HCT116 (cell line): Measurements from ENCODE around the gene DKK1. TPM values are rescaled to one million over a fixed set of nuclear protein-coding genes. Genes with fewer than 3 reads are reported as not detected.

Experiments
- ATAC-seq: fragments of 200-7000 bp; cut with Tn5 transposase; 2 replicates; pipeline ENCODE4 v1.9.1; 2020; ENCODE audit warnings: mild to moderate bottlenecking, moderate library complexity
- BruUV-seq: library from RNA; stranded (reverse); fragments of 400-500 nt; replicated peaks from 2 replicates; lab custom pipeline; 2021; lab: Mats Ljungman, UMichigan
- CTCF ChIA-PET: fragments of 300-600 bp; sonication (Branson Sonifier 250); formaldehyde crosslinking; loops from one replicate; lab custom pipeline; 2021; ENCODE audit warnings: antibody characterized with exemption; lab: Charles Lee
- POLR2A ChIA-PET: fragments of 300-600, 350-600 bp; sonication (Branson Sonifier 250); formaldehyde crosslinking; loops from one replicate; lab custom pipeline; 2021; ENCODE audit warnings: antibody characterized with exemption; lab: Charles Lee
- RAD21 ChIA-PET, 2 experiments: fragments of 300-600 bp; sonication (Branson Sonifier 250); formaldehyde crosslinking; loops; one replicate each; lab custom pipeline; 2023; ENCODE audit warnings: low total read pairs in 2 of 2; ENCODE audit not compliant: uncharacterized antibody in 2 of 2, unreplicated experiment in 2 of 2, low non-redundant PET in 1 of 2; lab: Charles Lee
- DNase-seq: peaks from one replicate; pipeline ENCODE4 v3.0.0-alpha.2; 2010; ENCODE audit warnings: low read depth, low spot score
- H2AFZ ChIP-seq: fragments of 200-600 bp; shearing (Covaris generic), sonication (generic); 2 replicates; pipeline ENCODE4 v1.6.1; 2017; ENCODE audit warnings: low read depth, mixed run types, mixed read lengths, antibody characterized with exemption, low read length; ENCODE audit not compliant: poor library complexity, severe bottlenecking
- H3K27ac ChIP-seq: 2 replicates; pipeline ENCODE4 v1.5.1; 2012; ENCODE audit warnings: low read depth, low read length
- H3K27me3 ChIP-seq: fragments of 200-600 bp; sonication (generic); 2 replicates; pipeline ENCODE4 v1.6.1; 2016; ENCODE audit warnings: mixed run types, low read length, mixed read lengths; ENCODE audit not compliant: insufficient read depth
- H3K36me3 ChIP-seq, 2 experiments: fragments of 200-500 bp in 1 of 2; fragments of 200-600 bp in 1 of 2; sonication (Bioruptor generic) in 1 of 2; sonication (generic) in 1 of 2; 2 replicates each; pipeline versions ENCODE4 v1.5.1 to v1.6.1; 2014 to 2016; ENCODE audit warnings: low read length in 2 of 2, inconsistent platforms in 1 of 2, mixed read lengths in 1 of 2, mixed run types in 1 of 2; ENCODE audit not compliant: insufficient read depth in 2 of 2, control insufficient read depth in 1 of 2
- H3K4me1 ChIP-seq, 2 experiments: fragments of 200-600 bp in 1 of 2; sonication (generic) in 1 of 2; 2 replicates each; pipeline versions ENCODE4 v1.5.1 to v1.6.1; 2012 to 2017; ENCODE audit warnings: low read length in 2 of 2, inconsistent platforms in 1 of 2, mild to moderate bottlenecking in 1 of 2, mixed read lengths in 1 of 2, mixed run types in 1 of 2, moderate library complexity in 1 of 2; ENCODE audit not compliant: insufficient read depth in 2 of 2, control insufficient read depth in 1 of 2
- H3K4me2 ChIP-seq: fragments of 200-600 bp; sonication (generic); 2 replicates; pipeline ENCODE4 v1.6.1; 2017; ENCODE audit warnings: mixed run types, low read length, mixed read lengths
- H3K4me3 ChIP-seq, 2 experiments: fragments of 200-600 bp in 1 of 2; sonication (generic) in 1 of 2; replicated peaks in 1 of 2; 2 replicates each; pipeline ENCODE4 v1.5.1; 2011 to 2016; ENCODE audit warnings: low read length in 2 of 2, control low read depth in 1 of 2, low read depth in 1 of 2, mild to moderate bottlenecking in 1 of 2, mixed read lengths in 1 of 2, mixed run types in 1 of 2
- H3K79me2 ChIP-seq: fragments of 200-600 bp; sonication (generic); 2 replicates; pipeline ENCODE4 v1.6.1; 2017; ENCODE audit warnings: mild to moderate bottlenecking, mixed run types, low read length, moderate library complexity, mixed read lengths; ENCODE audit not compliant: insufficient read depth
- H3K9ac ChIP-seq: fragments of 200-600 bp; sonication (generic); 2 replicates; pipeline ENCODE4 v1.6.1; 2016; ENCODE audit warnings: low read length, mixed read lengths
- H3K9me2 ChIP-seq: fragments of 200-600 bp; sonication (generic), shearing (Covaris generic); 2 replicates; pipeline ENCODE4 v1.6.1; 2017; ENCODE audit warnings: mixed run types, mild to moderate bottlenecking, moderate library complexity; ENCODE audit not compliant: insufficient read depth
- H3K9me3 ChIP-seq, 2 experiments: fragments of 200-500 bp in 1 of 2; fragments of 200-600 bp in 1 of 2; sonication (Bioruptor generic) in 1 of 2; sonication (generic) in 1 of 2; 2 replicates each; pipeline ENCODE4 v1.6.1; 2014 to 2017; ENCODE audit warnings: low read length in 2 of 2, mixed read lengths in 2 of 2, inconsistent platforms in 1 of 2, low read depth in 1 of 2, mild to moderate bottlenecking in 1 of 2, mixed run types in 1 of 2, moderate library complexity in 1 of 2; ENCODE audit not compliant: control insufficient read depth in 1 of 2, insufficient read depth in 1 of 2
- H4K20me1 ChIP-seq: fragments of 200-600 bp; sonication (generic), shearing (Covaris generic); 2 replicates; pipeline ENCODE4 v1.6.1; 2017; ENCODE audit warnings: mixed run types, mild to moderate bottlenecking, moderate library complexity; ENCODE audit not compliant: insufficient read depth
- CBX3 ChIP-seq: IDR thresholded peaks from 2 replicates; pipeline ENCODE4 v1.6.1; 2012; ENCODE audit warnings: low read depth
- CEBPB ChIP-seq: IDR thresholded peaks from 2 replicates; pipeline ENCODE4 v1.6.1; 2012; ENCODE audit warnings: low read depth
- EGR1 ChIP-seq: IDR thresholded peaks from 2 replicates; pipeline ENCODE4 v1.6.1; 2012; ENCODE audit warnings: low read depth
- ELF1 ChIP-seq: IDR thresholded peaks from 2 replicates; pipeline ENCODE4 v1.6.1; 2012; ENCODE audit warnings: low read depth, borderline replicate concordance
- EZH2 ChIP-seq: fragments of 200-600 bp; sonication (generic); IDR thresholded peaks from 2 replicates; pipeline ENCODE4 v1.6.1; 2017; ENCODE audit warnings: antibody characterized with exemption, mixed run types
- EZH2phosphoT487 ChIP-seq: fragments of 200-600 bp; IDR thresholded peaks from 2 replicates; pipeline ENCODE4 v1.6.1; 2018; ENCODE audit warnings: antibody characterized with exemption, borderline replicate concordance
- FOSL1 ChIP-seq: IDR thresholded peaks from 2 replicates; pipeline ENCODE4 v1.6.1; 2012; ENCODE audit warnings: low read depth
- POLR2AphosphoS5 ChIP-seq: IDR thresholded peaks from 2 replicates; pipeline ENCODE4 v1.6.1; 2011; ENCODE audit warnings: mild to moderate bottlenecking, low read depth, low read length, moderate library complexity
- SIN3A ChIP-seq: IDR thresholded peaks from 2 replicates; pipeline ENCODE4 v1.6.1; 2012; ENCODE audit warnings: low read depth
- SP1 ChIP-seq: IDR thresholded peaks from 2 replicates; pipeline ENCODE4 v1.6.1; 2012; ENCODE audit warnings: low read depth
- TCF7L2 ChIP-seq: IDR thresholded peaks from 2 replicates; pipeline ENCODE4 v1.7.0; 2011; ENCODE audit warnings: borderline replicate concordance, inconsistent platforms; ENCODE audit not compliant: insufficient read depth, insufficient read length; ENCODE audit errors: extremely low read depth
- YY1 ChIP-seq: IDR thresholded peaks from 2 replicates; pipeline ENCODE4 v1.6.1; 2011; ENCODE audit warnings: low read length, low read depth, moderate library complexity, mild to moderate bottlenecking; ENCODE audit not compliant: insufficient replicate concordance; ENCODE audit errors: extremely low read depth
- ZFX ChIP-seq: fragments of 450-650 bp; IDR thresholded peaks from 2 replicates; pipeline ENCODE4 v1.6.1; 2017
- intact Hi-C: fragments of 100-400 bp; cut with micrococcal nuclease; formaldehyde crosslinking; loops from 2 replicates; pipeline ENCODE4 v1.10.0; 2022
- total RNA-seq: library from RNA; stranded (reverse); gene quantifications from one replicate; pipeline ENCODE4 v1.2.1, GENCODE V29; 2021; ENCODE audit not compliant: unreplicated experiment
- TF ChIP-seq, protein P1 (sequence below), 3 experiments: fragments of 200-600 bp in 1 of 3; sonication (generic) in 1 of 3; IDR thresholded peaks in 2 of 3; conservative IDR thresholded peaks in 1 of 3; 2 replicates each; pipeline ENCODE4 v1.5.1; 2012 to 2017; ENCODE audit warnings: low read depth in 2 of 3, low read length in 2 of 3, antibody characterized with exemption in 1 of 3, borderline replicate concordance in 1 of 3, control low read depth in 1 of 3, mild to moderate bottlenecking in 1 of 3, mixed read lengths in 1 of 3, mixed run types in 1 of 3, moderate library complexity in 1 of 3; ENCODE audit not compliant: insufficient read depth in 1 of 3
- TF ChIP-seq, protein P2 (sequence below): IDR thresholded peaks from 2 replicates; pipeline ENCODE4 v1.6.1; 2012
- TF ChIP-seq, protein P3 (sequence below): IDR thresholded peaks from 2 replicates; pipeline ENCODE4 v1.6.1; 2012

The DKK1 gene
- total RNA-seq, 1 experiment from 2014 or later = 315 TPM

DNA sequence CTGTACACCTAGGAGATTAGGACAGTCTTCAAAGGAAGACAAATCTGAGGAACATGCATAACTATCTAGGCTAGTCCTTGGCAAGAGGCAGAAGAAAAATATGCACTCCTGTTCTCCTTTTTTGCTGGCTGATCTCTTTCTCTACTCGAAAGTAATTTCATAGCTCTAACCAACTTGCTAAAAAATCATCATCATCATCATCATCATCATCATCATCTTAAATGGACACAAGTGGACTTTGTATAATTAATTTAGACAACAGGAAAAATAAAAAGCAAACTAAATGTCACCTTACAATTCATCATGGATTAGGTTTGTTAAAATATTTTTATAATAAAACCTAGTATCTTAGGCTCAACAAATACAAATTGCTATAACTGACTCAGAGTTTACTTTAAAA is 47.2 kb upstream of the DKK1 start:
- Histone ChIP-seq H2AFZ (no peak overlapping the region), H3K27ac (no peak overlapping the region), H3K27me3 (no peaks in the 10 kb centered on the region), H3K4me1 (no peaks in the 10 kb centered on the region), H4K20me1 (no peaks in the 10 kb centered on the region), H3K9me3 (no peaks in the 10 kb centered on the region), H3K9ac (no peak overlapping the region), H3K9me2 (no peaks in the 10 kb centered on the region), H3K4me3 (no peak overlapping the region), H3K79me2 (no peaks in the 10 kb centered on the region), H3K4me2 (no peak overlapping the region), H3K36me3 (no peaks in the 10 kb centered on the region)
- DNase-seq = no peak
- BruUV-seq = no TSS peak
- no peak for TF ChIP-seq EZH2phosphoT487
- TF ChIP-seq POLR2AphosphoS5 = no peak
- no peak for TF ChIP-seq CEBPB
- TF ChIP-seq ZFX = no peak
- no peak for TF ChIP-seq SP1
- TF ChIP-seq, protein P1, sequence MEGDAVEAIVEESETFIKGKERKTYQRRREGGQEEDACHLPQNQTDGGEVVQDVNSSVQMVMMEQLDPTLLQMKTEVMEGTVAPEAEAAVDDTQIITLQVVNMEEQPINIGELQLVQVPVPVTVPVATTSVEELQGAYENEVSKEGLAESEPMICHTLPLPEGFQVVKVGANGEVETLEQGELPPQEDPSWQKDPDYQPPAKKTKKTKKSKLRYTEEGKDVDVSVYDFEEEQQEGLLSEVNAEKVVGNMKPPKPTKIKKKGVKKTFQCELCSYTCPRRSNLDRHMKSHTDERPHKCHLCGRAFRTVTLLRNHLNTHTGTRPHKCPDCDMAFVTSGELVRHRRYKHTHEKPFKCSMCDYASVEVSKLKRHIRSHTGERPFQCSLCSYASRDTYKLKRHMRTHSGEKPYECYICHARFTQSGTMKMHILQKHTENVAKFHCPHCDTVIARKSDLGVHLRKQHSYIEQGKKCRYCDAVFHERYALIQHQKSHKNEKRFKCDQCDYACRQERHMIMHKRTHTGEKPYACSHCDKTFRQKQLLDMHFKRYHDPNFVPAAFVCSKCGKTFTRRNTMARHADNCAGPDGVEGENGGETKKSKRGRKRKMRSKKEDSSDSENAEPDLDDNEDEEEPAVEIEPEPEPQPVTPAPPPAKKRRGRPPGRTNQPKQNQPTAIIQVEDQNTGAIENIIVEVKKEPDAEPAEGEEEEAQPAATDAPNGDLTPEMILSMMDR (IDR thresholded peaks at IDR 0.05 in 2 of 3, conservative IDR thresholded peaks at IDR 0.05 in 1 of 3; ENCODE audit: borderline replicate concordance in 1 of 3, insufficient read depth in 1 of 3, low read depth in 2 of 3, low read length in 2 of 3) = no peak
- TF ChIP-seq YY1 = no peak
- intact Hi-C loops = no loop called here
- ChIA-PET CTCF (no interaction called here), POLR2A (no interaction called here), RAD21 (no interaction called here)
- no peak for ATAC-seq

DNA sequence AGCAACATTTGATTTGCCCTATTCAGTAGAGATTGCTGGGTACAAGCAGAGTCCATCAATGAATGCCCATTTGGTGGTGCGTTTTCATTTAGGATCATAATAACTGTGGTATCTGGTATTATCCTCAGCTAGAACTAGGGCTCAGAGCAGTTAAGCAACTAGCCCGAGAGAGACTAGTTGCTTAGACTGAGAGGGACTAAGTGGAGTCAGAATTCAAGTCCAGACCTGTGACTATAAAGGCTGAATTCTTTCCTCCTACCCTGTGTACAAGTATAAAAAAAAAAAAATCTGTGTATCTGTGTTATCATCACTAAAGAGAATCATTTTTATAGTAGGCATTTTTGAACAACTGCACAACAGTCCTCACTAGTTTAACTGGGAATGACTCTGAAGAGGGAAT is 45.3 kb upstream of the DKK1 start:
- H3K79me2 ChIP-seq = no peaks in the 10 kb centered on the region
- no peaks in the 10 kb centered on the region for H3K4me1 ChIP-seq
- H3K9ac ChIP-seq = no peak overlapping the region
- H4K20me1 ChIP-seq = no peaks in the 10 kb centered on the region
- ChIA-PET CTCF (no interaction called here), POLR2A (no interaction called here), RAD21 (no interaction called here)
- H2AFZ ChIP-seq = no peak overlapping the region
- BruUV-seq = no TSS peak
- H3K4me3 ChIP-seq = no peak overlapping the region
- DNase-seq (no peak), ATAC-seq (no peak)
- no peaks in the 10 kb centered on the region for H3K9me2 ChIP-seq
- intact Hi-C loops = no loop called here
- H3K4me2 ChIP-seq = no peak overlapping the region
- no peaks in the 10 kb centered on the region for H3K27me3 ChIP-seq
- H3K9me3 ChIP-seq = no peaks in the 10 kb centered on the region
- no peak for TF ChIP-seq ZFX
- no peak for TF ChIP-seq SIN3A
- TF ChIP-seq CEBPB = no peak
- no peak for TF ChIP-seq CBX3
- TF ChIP-seq FOSL1 = no peak
- no peak for TF ChIP-seq TCF7L2
- TF ChIP-seq EZH2 = no peak
- TF ChIP-seq, protein P2, sequence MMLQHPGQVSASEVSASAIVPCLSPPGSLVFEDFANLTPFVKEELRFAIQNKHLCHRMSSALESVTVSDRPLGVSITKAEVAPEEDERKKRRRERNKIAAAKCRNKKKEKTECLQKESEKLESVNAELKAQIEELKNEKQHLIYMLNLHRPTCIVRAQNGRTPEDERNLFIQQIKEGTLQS = no peak
- TF ChIP-seq EGR1 = no peak
- TF ChIP-seq EZH2phosphoT487 = no peak
- no peak for TF ChIP-seq ELF1
- no peak for TF ChIP-seq SP1
- TF ChIP-seq, protein P3, sequence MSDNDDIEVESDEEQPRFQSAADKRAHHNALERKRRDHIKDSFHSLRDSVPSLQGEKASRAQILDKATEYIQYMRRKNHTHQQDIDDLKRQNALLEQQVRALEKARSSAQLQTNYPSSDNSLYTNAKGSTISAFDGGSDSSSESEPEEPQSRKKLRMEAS = no peak
- TF ChIP-seq YY1 = no peak
- H3K27ac ChIP-seq = no peak overlapping the region
- no peaks in the 10 kb centered on the region for H3K36me3 ChIP-seq
